GM18499 (cell line): ENCODE results near the gene SYT15B.
A peak's percentile ranks its signal among the peaks of the same experiment; 100 is the strongest.
"Not testable (repeated sequence)": the region's sequence is repeated elsewhere in the genome, so short reads cannot be mapped to it uniquely, and the experiment has no call there.

ENCODE experiments used
- ATAC-seq: cut with Tn5 transposase; IDR thresholded peaks from one replicate; pipeline ENCODE4 v1.9.1; 2021; ENCODE audit warnings: moderate number of reproducible peaks; ENCODE audit not compliant: insufficient read depth, unreplicated experiment

Gene SYT15B

GRCh38 chr10:47763554-47764175 is at the start of gene SYT15B:
TSS of gene SYT15B (minus strand) at chr10:47763592. CDS start at chr10:47762640, 952 bp downstream.
- ATAC-seq = not testable (repeated sequence)

GRCh38 chr10:47779590-47779989 is 16.2 kb upstream of the SYT15B start:
- not testable (repeated sequence) for ATAC-seq

GRCh38 chr10:47775361-47776231 is 12.2 kb upstream of the SYT15B start:
- ATAC-seq = not testable (repeated sequence)

- ATAC-seq = not testable (repeated sequence)
These were observed 7.4 kb upstream of the SYT15B start for GRCh38 chr10:47770745-47771144.

- not testable (repeated sequence) for ATAC-seq
These were observed 5.3 kb upstream of the SYT15B start for GRCh38 chr10:47768578-47769115.

GRCh38 chr10:47768085-47768484 is 4.7 kb upstream of the SYT15B start:
- not testable (repeated sequence) for ATAC-seq

- ATAC-seq = not testable (repeated sequence)
These were observed 3.8 kb upstream of the SYT15B start for GRCh38 chr10:47767236-47767635.

GRCh38 chr10:47765232-47765631 is 1.8 kb upstream of the SYT15B start:
- ATAC-seq = not testable (repeated sequence)

GRCh38 chr10:47762674-47763553 is 478 bp downstream of the SYT15B start:
- not testable (repeated sequence) for ATAC-seq

GRCh38 chr10:47758855-47759254 is 4.5 kb downstream of the SYT15B start:
- not testable (repeated sequence) for ATAC-seq

- ATAC-seq = not testable (repeated sequence)
These were observed 7.2 kb downstream of the SYT15B start for GRCh38 chr10:47756169-47756568.

- not testable (repeated sequence) for ATAC-seq
These were observed 9.5 kb downstream of the SYT15B start for GRCh38 chr10:47753871-47754270.

GRCh38 chr10:47753176-47753575 is 10.2 kb downstream of the SYT15B start:
- not testable (repeated sequence) for ATAC-seq

- not testable (repeated sequence) for ATAC-seq
These were observed 11.6 kb downstream of the SYT15B start for GRCh38 chr10:47751821-47752220.

- not testable (repeated sequence) for ATAC-seq
These were observed 13.0 kb downstream of the SYT15B start for GRCh38 chr10:47750360-47750759.

- not testable (repeated sequence) for ATAC-seq
These were observed 16.5 kb downstream of the SYT15B start for GRCh38 chr10:47746780-47747376.

- not testable (repeated sequence) for ATAC-seq
These were observed 18.5 kb downstream of the SYT15B start for GRCh38 chr10:47744881-47745280.

GRCh38 chr10:47743611-47744550 is 19.5 kb downstream of the SYT15B start:
- not testable (repeated sequence) for ATAC-seq

- peak; percentile 52 for ATAC-seq
These were observed 22.5 kb downstream of the SYT15B start for GRCh38 chr10:47740868-47741267.
